ENCODE measurements around the gene ITGAV. TPM values are rescaled to one million over a fixed set of nuclear protein-coding genes. Genes with fewer than 3 reads are reported as not detected.

Gene ITGAV
- total RNA-seq, 4 donors from 2014 or later = 28.9 to 67.0 (median 52.1) TPM

GRCh38 chr2:186648130-186648529, 58.3 kb downstream of the ITGAV start:
- in situ Hi-C loops (cut with MboI; ENCODE audit: low pct_ligation_motif_present in 1 of 4, low pct_unique_long_range_greater_than_20kb in 1 of 4, low sequenced_read_pairs in 3 of 4) = loop anchor here in 2 of 4 donors (10.0 kb wide), 1 partner anchor 143 kb away; no protein-coding TSS in a partner anchor
- TF ChIP-seq POLR2A (IDR thresholded peaks at IDR 0.05) (no peak), POLR2AphosphoS5 (IDR thresholded peaks at IDR 0.05) (no peak), EP300 (IDR thresholded peaks at IDR 0.05; ENCODE audit: low read depth) (no peak), CTCF (IDR thresholded peaks at IDR 0.05) (no peak)
- no peak overlapping the region for H3K27ac ChIP-seq
- no peaks in the 10 kb centered on the region for H3K4me1 ChIP-seq
- peaks cover 0 to 37% (median 11%) of the 10 kb centered on the region in 4 donors for H3K36me3 ChIP-seq
- no peak for DNase-seq
- WGBS, 2 donors (ENCODE audit: low coverage in 1 of 2) = 93 to 100% methylated on average over 1 to 2 of the region's 2 CpGs
- intact Hi-C loops (cut with DNase I; ENCODE audit: low total_unique reads) = no loop called here
- no peaks in the 10 kb centered on the region for H3K27me3 ChIP-seq
- no peak overlapping the region for H3K4me3 ChIP-seq
- H3K9me3 ChIP-seq = no peaks in the 10 kb centered on the region

- no peaks in the 10 kb centered on the region for H3K9me3 ChIP-seq
- H3K4me1 ChIP-seq = no peaks in the 10 kb centered on the region
- H3K4me3 ChIP-seq = no peak overlapping the region
- H3K27ac ChIP-seq = no peak overlapping the region
- DNase-seq = no peak
- WGBS, 2 donors (ENCODE audit: low coverage in 1 of 2) = 87 to 92% methylated on average over 1 of the region's 1 CpG
- H3K36me3 ChIP-seq = peaks cover 0 to 46% (median 17%) of the 10 kb centered on the region in 4 donors
- intact Hi-C loops (cut with DNase I; ENCODE audit: low total_unique reads) = loop anchor here (2.0 kb wide), 1 partner anchor 153 kb away; no protein-coding TSS in a partner anchor
- in situ Hi-C loops (cut with MboI; ENCODE audit: low pct_ligation_motif_present in 1 of 4, low pct_unique_long_range_greater_than_20kb in 1 of 4, low sequenced_read_pairs in 3 of 4) = no loop called here
- TF ChIP-seq POLR2AphosphoS5 (IDR thresholded peaks at IDR 0.05) (no peak), CTCF (IDR thresholded peaks at IDR 0.05) (no peak), POLR2A (IDR thresholded peaks at IDR 0.05) (no peak), EP300 (IDR thresholded peaks at IDR 0.05; ENCODE audit: low read depth) (no peak)
- no peaks in the 10 kb centered on the region for H3K27me3 ChIP-seq
Measured at GRCh38 chr2:186653511-186653910, 63.7 kb downstream of the ITGAV start.

- Histone ChIP-seq H3K9me3 (no peaks in the 10 kb centered on the region), H3K36me3 (peaks cover 0 to 54% (median 11%) of the 10 kb centered on the region in 4 donors), H3K27ac (no peak overlapping the region), H3K27me3 (no peaks in the 10 kb centered on the region), H3K4me1 (no peaks in the 10 kb centered on the region), H3K4me3 (no peak overlapping the region)
- in situ Hi-C loops (cut with MboI; ENCODE audit: low pct_ligation_motif_present in 1 of 4, low pct_unique_long_range_greater_than_20kb in 1 of 4, low sequenced_read_pairs in 3 of 4) (no loop called here), intact Hi-C loops (cut with DNase I; ENCODE audit: low total_unique reads) (no loop called here)
- TF ChIP-seq POLR2AphosphoS5 (IDR thresholded peaks at IDR 0.05) = no peak
- no peak for TF ChIP-seq CTCF (IDR thresholded peaks at IDR 0.05)
- TF ChIP-seq POLR2A (IDR thresholded peaks at IDR 0.05) = no peak
- DNase-seq = no peak
Measured at GRCh38 chr2:186659383-186659782, 69.5 kb downstream of the ITGAV start.

- Histone ChIP-seq H3K4me1 (no peaks in the 10 kb centered on the region), H3K9me3 (no peaks in the 10 kb centered on the region), H3K27ac (no peak overlapping the region), H3K4me3 (no peak overlapping the region), H3K36me3 (peaks cover 0 to 56% (median 18%) of the 10 kb centered on the region in 4 donors), H3K27me3 (no peaks in the 10 kb centered on the region)
- intact Hi-C loops (cut with DNase I; ENCODE audit: low total_unique reads) (no loop called here), in situ Hi-C loops (cut with MboI; ENCODE audit: low pct_ligation_motif_present in 1 of 4, low pct_unique_long_range_greater_than_20kb in 1 of 4, low sequenced_read_pairs in 3 of 4) (no loop called here)
- no peak for DNase-seq
- WGBS, 2 donors (ENCODE audit: low coverage in 1 of 2) = 96 to 97% methylated on average over 5 of the region's 5 CpGs
- TF ChIP-seq POLR2AphosphoS5 (IDR thresholded peaks at IDR 0.05) = no peak
- TF ChIP-seq CTCF (IDR thresholded peaks at IDR 0.05) = no peak
- no peak for TF ChIP-seq POLR2A (IDR thresholded peaks at IDR 0.05)
- TF ChIP-seq EP300 (IDR thresholded peaks at IDR 0.05; ENCODE audit: low read depth) = no peak
Measured at GRCh38 chr2:186664385-186665043, 74.7 kb downstream of the ITGAV start.
